ENCODE results near the gene NXPH1. TPM values are rescaled to one million over a fixed set of nuclear protein-coding genes. Genes with fewer than 3 reads are reported as not detected.

The NXPH1 gene
- polyA plus RNA-seq, 1 donor from 2014 or later, result 15.9 TPM

GRCh38 chr7:8620169-8620568, 186.8 kb downstream of the NXPH1 start:
- Histone ChIP-seq H3K4me2 (ENCODE audit: low read length) (no peak overlapping the region), H2AFZ (ENCODE audit: low read depth, low read length) (no peak overlapping the region), H4K20me1 (ENCODE audit: insufficient read depth) (no peaks in the 10 kb centered on the region), H3K36me3 (ENCODE audit: insufficient read depth, low read length) (no peaks in the 10 kb centered on the region), H3F3A (ENCODE audit: insufficient read depth, low read length, poor library complexity, severe bottlenecking) (no peaks in the 10 kb centered on the region), H3K9me2 (ENCODE audit: insufficient read depth, low read length) (no peaks in the 10 kb centered on the region), H3K9ac (ENCODE audit: low read length) (no peak overlapping the region), H3K9me3 (ENCODE audit: low read length) (no peaks in the 10 kb centered on the region), H3K4me3 (ENCODE audit: low read length) (no peak overlapping the region), H3K79me2 (replicated peaks; ENCODE audit: insufficient read depth, low read length) (no peaks in the 10 kb centered on the region), H3K27ac (ENCODE audit: low read length) (no peak overlapping the region), H3K27me3 (ENCODE audit: insufficient read depth, low read depth, low read length) (no peaks in the 10 kb centered on the region)
- TF ChIP-seq RAD21 (conservative IDR thresholded peaks at IDR 0.05) (no peak), SMC3 (conservative IDR thresholded peaks at IDR 0.05; ENCODE audit: poor library complexity) (no peak), POLR2AphosphoS5 (IDR thresholded peaks at IDR 0.05) (no peak), TAF1 (IDR thresholded peaks at IDR 0.05; ENCODE audit: low read depth) (no peak), REST (IDR thresholded peaks at IDR 0.05; ENCODE audit: borderline replicate concordance) (no peak), MXI1 (conservative IDR thresholded peaks at IDR 0.05; ENCODE audit: poor library complexity, severe bottlenecking) (no peak)

DNA sequence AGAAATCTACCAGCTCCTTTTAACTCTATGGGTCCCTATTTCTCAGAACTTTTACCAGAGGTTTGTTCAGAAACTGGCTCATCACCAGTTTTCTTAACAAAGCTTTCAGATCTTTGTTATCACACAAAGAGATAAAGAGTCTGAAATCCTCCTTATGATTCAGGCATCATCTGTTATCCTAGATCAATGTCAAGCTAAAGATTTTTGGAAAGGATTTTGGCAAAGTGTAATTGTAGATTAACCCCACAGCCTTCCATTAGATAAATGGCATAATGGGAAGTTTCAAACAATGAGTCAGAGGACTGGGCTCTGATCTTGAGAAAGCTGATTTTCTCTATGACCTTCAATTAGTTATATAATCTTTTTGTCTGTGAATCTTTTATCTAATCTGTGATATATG, 192.2 kb downstream of the NXPH1 start:
- H4K20me1 ChIP-seq (ENCODE audit: insufficient read depth), result no peaks in the 10 kb centered on the region
- no peaks in the 10 kb centered on the region for H3K79me2 ChIP-seq (replicated peaks; ENCODE audit: insufficient read depth, low read length)
- H3F3A ChIP-seq (ENCODE audit: insufficient read depth, low read length, poor library complexity, severe bottlenecking), result no peaks in the 10 kb centered on the region
- no peak for TF ChIP-seq TAF1 (IDR thresholded peaks at IDR 0.05; ENCODE audit: low read depth)
- TF ChIP-seq, protein P1, sequence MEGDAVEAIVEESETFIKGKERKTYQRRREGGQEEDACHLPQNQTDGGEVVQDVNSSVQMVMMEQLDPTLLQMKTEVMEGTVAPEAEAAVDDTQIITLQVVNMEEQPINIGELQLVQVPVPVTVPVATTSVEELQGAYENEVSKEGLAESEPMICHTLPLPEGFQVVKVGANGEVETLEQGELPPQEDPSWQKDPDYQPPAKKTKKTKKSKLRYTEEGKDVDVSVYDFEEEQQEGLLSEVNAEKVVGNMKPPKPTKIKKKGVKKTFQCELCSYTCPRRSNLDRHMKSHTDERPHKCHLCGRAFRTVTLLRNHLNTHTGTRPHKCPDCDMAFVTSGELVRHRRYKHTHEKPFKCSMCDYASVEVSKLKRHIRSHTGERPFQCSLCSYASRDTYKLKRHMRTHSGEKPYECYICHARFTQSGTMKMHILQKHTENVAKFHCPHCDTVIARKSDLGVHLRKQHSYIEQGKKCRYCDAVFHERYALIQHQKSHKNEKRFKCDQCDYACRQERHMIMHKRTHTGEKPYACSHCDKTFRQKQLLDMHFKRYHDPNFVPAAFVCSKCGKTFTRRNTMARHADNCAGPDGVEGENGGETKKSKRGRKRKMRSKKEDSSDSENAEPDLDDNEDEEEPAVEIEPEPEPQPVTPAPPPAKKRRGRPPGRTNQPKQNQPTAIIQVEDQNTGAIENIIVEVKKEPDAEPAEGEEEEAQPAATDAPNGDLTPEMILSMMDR (IDR thresholded peaks at IDR 0.05; ENCODE audit: poor library complexity, severe bottlenecking), result no peak
- TF ChIP-seq REST (IDR thresholded peaks at IDR 0.05; ENCODE audit: borderline replicate concordance), result no peak
- no peak for TF ChIP-seq MXI1 (conservative IDR thresholded peaks at IDR 0.05; ENCODE audit: poor library complexity, severe bottlenecking)
- TF ChIP-seq EZH2 (IDR thresholded peaks at IDR 0.05; ENCODE audit: borderline replicate concordance, insufficient read depth, low read length, poor library complexity, severe bottlenecking), result no peak
- H3K9me3 ChIP-seq (ENCODE audit: low read length), result no peaks in the 10 kb centered on the region
- H3K9ac ChIP-seq (ENCODE audit: low read length), result no peak overlapping the region
- H2AFZ ChIP-seq (ENCODE audit: low read depth, low read length), result no peak overlapping the region
- no peak overlapping the region for H3K4me2 ChIP-seq (ENCODE audit: low read length)
- no peak overlapping the region for H3K27ac ChIP-seq (ENCODE audit: low read length)
- no peak overlapping the region for H3K4me3 ChIP-seq (ENCODE audit: low read length)
- no peaks in the 10 kb centered on the region for H3K36me3 ChIP-seq (ENCODE audit: insufficient read depth, low read length)
- H3K9me2 ChIP-seq (ENCODE audit: insufficient read depth, low read length), result no peaks in the 10 kb centered on the region
- H3K27me3 ChIP-seq (ENCODE audit: insufficient read depth, low read depth, low read length), result no peaks in the 10 kb centered on the region

All from neural cell (in vitro differentiated cells).